GM19452 (cell line): ENCODE results near the gene SP5.
"Not testable (repeated sequence)": the region's sequence is repeated elsewhere in the genome, so short reads cannot be mapped to it uniquely, and the experiment has no call there.

ENCODE experiments used
- ATAC-seq: cut with Tn5 transposase; IDR thresholded peaks from one replicate; pipeline ENCODE4 v1.9.1; 2021; ENCODE audit not compliant: unreplicated experiment

The SP5 gene

DNA sequence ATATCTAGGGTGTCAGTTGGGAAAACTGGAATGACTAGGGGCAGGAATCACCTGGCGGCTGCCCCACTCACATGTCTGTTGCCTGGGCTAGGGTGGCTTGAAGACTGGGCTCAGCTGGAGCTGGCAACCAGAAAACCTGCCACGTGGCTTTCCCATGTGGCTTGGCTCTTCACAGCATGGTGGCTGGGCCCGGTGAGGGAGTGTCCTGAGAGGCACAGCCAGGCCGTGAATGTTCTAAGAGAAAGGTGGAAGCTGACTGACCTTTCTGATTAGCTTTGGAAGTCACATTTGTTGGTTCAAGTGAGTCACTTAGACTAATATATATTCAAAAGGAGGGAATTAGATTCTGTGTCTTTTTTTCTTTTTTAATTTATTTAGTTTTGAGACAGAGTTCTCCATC lies 22.7 kb downstream of the SP5 start:
- no peak for ATAC-seq

DNA sequence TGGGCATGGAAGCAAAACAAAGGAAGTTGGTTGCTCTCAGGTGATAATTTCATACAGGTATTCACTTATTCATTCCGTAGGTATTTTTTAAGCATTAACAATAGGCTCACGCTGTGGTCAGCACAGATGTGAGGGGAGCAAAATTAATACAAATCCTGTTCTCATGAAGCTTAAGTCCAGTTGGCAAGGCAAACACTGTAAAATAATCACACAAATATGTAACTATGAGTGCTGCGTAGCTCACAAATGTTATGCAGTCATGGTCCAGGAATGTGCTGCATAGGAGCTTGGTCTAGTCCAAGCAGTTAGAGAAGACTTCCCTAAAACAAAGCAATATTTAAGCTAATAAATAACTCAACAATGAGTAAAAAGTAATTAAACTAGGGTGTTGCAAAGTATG lies 23.9 kb downstream of the SP5 start:
- ATAC-seq, result no peak

GRCh38 chr2:170739507-170740046 lies 24.4 kb downstream of the SP5 start:
- ATAC-seq, result no peak

GRCh38 chr2:170740660-170741059 lies 25.5 kb downstream of the SP5 start:
- ATAC-seq, result no peak

GRCh38 chr2:170742000-170742399 lies 26.9 kb downstream of the SP5 start:
- ATAC-seq, result no peak

GRCh38 chr2:170742896-170743529 lies 27.9 kb downstream of the SP5 start:
- ATAC-seq, result no peak

DNA sequence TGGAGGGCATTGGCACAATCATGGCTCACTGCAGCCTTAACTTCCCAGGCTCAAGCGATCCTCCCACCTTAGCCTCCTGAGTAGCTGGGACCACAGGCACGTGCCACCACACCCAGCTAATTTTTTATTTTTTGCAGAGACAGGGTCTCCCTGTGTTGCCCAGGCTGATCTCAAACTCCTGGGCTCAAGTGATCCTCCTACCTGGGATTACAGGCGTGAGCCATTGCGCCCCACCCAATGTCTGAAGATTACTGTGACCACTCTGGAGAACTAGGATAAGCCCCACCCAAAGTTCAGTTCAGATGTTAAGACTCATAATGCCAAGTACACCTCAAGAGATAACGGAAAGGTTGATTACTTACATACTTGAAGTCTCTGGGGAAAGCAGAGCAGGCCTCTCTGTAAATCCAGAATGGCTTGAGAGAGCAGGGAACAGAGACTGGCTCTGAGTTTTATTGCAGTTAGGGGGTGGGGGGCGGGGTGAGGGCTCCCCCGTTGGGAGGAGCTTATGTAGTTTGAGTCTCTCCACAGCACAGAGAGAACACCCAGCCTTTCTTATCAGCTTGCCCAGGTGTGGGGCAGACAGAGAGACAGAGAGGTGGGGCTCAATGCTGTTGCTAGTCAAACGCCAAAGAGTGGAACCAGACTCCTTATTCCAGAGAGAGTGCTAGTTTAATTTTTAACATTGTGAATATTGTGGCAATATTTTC lies 28.5 kb downstream of the SP5 start:
- ATAC-seq, result no peak

DNA sequence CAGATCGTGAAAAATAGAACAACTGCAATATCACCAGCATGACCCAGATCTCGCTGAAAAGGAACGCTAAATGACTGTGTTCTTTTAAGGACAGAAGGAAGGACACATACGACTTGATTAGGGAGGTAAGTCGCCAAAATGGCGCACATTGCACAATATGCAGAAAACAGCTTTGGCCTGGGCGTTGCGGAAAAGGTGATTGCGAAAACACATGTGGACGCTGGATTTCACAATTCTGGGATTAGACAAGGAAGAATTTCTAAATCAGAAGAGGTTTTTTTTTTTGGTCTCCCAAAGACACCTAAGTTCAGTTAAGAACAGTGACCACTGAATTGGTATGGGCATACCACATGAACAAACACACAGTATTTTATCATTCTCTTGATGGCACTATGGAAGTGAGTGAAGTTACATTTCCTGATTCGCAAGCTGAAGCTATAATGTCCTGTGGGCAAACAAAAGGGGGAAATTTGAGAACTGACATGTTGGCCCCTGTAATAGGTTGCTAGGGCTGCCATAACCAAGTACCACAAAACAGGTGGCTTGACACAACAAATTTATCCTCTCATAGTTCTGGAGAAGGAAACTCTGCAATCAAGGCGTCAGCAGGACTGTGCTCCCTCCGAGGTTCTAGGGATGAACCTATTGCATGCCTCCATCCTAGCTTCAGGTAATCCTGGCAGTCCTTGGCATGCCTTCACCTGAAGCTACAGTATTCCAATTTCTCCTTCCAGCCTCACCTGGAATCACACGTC lies 29.3 kb downstream of the SP5 start:
- ATAC-seq, result no peak

GRCh38 chr2:170745305-170745704 lies 30.2 kb downstream of the SP5 start:
- no peak for ATAC-seq

DNA sequence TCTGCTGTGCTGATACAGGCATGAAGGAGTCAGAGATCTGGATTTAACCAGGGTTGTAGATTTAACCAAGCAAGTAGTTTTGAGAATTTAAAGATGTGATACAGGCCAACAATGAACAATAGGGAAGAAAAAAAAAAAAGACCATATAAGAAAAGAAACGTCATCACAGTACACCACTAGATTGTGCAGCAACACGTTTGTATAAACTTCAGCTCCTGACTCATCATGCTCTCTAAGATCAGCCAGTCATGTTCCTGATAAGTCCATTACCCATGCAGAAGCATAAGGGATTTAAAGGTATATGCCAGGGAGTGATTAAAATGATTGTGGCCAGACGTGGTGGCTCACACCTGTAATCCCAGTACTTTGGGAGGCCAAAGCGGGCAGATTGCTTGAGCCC lies 32.8 kb downstream of the SP5 start:
- ATAC-seq, result no peak

- not testable (repeated sequence) for ATAC-seq
Measured at GRCh38 chr2:170751555-170751954, 36.4 kb downstream of the SP5 start.

DNA sequence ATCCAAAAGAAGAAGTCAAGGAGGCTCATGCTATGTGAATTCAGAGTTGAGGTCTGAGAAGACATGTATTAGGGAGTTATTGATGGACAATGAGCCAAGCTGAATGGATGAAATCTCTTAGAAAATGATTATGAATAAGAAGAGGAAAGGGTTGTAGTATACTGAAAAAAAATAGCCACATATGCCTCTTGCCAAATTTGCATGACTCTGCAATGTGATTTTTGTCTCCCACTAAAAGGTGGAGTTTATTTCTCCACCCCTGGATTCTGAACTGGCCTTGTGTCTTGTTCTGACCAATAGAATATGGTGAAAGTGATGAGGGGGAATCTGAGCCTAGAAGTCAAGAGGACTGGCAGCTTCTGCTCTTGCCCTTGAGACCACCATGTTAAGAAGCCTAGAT lies 46.4 kb downstream of the SP5 start:
- ATAC-seq, result no peak

- no peak for ATAC-seq
Measured at GRCh38 chr2:170762760-170763159, 47.6 kb downstream of the SP5 start.

GRCh38 chr2:170763232-170763631 lies 48.1 kb downstream of the SP5 start:
- ATAC-seq, result no peak

GRCh38 chr2:170764880-170765261 lies 49.7 kb downstream of the SP5 start:
- ATAC-seq, result no peak

DNA sequence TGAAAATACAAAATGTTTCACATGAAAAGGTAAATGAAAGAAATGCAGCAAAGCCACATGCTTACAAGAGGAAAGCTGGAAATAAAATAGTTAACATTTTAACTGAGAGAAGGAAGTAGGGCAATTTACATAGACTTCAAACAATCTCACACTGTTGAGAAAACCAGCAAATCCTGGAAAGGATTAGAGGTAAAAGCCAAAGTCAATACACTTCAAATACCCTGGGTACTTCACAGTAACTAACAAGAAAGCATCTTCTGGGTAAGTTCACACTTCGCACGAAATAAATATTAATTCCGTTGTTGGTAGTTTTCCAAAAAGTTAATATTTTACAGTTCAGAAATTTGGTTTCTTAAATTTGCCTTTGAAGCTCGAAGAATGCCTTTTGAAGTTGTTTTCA lies 51.6 kb downstream of the SP5 start:
- ATAC-seq, result no peak
